ENCODE results near the gene ASB4. TPM values are rescaled to one million over a fixed set of nuclear protein-coding genes. Genes with fewer than 3 reads are reported as not detected.

ASB4 gene
- polyA plus RNA-seq, 2 donors = 0.01 to 0.02 TPM

DNA sequence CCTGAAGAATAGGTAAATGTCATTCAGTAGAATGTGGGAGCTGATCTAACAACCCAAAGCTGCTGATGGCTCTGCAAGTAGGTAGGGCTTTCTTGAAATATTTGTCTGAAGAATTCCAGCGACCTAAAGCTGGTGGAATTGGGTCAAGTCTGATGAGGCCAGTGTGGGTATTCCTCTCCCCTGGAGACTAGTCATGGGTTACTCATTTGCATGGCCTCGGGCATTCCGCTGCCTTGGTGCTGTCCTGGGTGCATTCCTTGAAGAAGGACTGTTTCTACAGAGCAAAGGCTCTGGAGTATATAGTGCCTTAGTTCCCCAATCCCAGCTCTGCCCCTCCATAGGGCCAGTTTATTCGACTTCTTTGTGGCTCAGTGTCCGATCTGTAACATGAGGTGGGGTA lies 91.4 kb downstream of the ASB4 start:
- H3K36me3 ChIP-seq (ENCODE audit: control insufficient read depth in 2 of 2, insufficient read depth in 2 of 2, low read length in 1 of 2) = no peaks in the 10 kb centered on the region
- H3K27ac ChIP-seq (ENCODE audit: low read depth in 2 of 2, low read length in 1 of 2) = no peak overlapping the region
- 70% methylated on average over 5 of the region's 5 CpGs for WGBS, 2 donors
- no peak overlapping the region for H3K4me3 ChIP-seq (ENCODE audit: low read depth in 1 of 2, low read length in 2 of 2)
- no peaks in the 10 kb centered on the region for H3K4me1 ChIP-seq (ENCODE audit: control insufficient read depth in 2 of 2, insufficient read depth in 2 of 2, low read length in 1 of 2)
- H3K9me3 ChIP-seq (ENCODE audit: control insufficient read depth in 2 of 2, insufficient read depth in 1 of 2, low read depth in 1 of 2, low read length in 1 of 2) = no peaks in the 10 kb centered on the region
- H3K27me3 ChIP-seq (ENCODE audit: control insufficient read depth in 1 of 2, insufficient read depth in 2 of 2, low read length in 2 of 2) = no peaks in the 10 kb centered on the region

DNA sequence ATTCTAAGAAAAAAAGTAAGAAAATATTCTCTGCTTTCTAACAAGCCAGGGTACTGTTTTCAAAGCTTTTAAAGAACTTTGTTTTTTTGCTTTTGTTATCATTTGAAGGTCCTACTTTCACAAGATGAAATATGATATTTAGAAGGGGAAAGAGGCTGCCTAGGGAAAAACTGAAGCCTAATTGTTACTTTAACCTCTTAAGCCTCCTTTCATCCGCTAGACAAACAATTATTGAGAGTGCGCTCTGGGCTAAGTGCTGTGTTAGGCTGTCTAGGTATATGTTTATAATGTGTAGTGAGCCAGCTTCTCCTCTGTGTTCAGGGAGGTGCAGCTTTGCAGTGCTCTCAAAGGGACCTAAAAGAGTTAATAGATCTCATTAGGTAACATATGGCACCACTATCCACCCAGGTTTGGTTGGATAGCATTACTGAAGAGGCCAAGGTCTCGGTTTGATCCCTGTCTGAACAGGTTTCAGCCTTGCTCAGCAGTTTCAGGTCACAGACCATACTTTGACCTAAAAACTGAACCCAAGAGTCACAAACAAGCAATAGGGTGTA lies 92.6 kb downstream of the ASB4 start:
- Histone ChIP-seq H3K27me3 (ENCODE audit: control insufficient read depth in 1 of 2, insufficient read depth in 2 of 2, low read length in 2 of 2) (no peaks in the 10 kb centered on the region), H3K4me1 (ENCODE audit: control insufficient read depth in 2 of 2, insufficient read depth in 2 of 2, low read length in 1 of 2) (no peaks in the 10 kb centered on the region), H3K27ac (ENCODE audit: low read depth in 2 of 2, low read length in 1 of 2) (no peak overlapping the region), H3K4me3 (ENCODE audit: low read depth in 1 of 2, low read length in 2 of 2) (no peak overlapping the region), H3K9me3 (ENCODE audit: control insufficient read depth in 2 of 2, insufficient read depth in 1 of 2, low read depth in 1 of 2, low read length in 1 of 2) (no peaks in the 10 kb centered on the region), H3K36me3 (ENCODE audit: control insufficient read depth in 2 of 2, insufficient read depth in 2 of 2, low read length in 1 of 2) (no peaks in the 10 kb centered on the region)
- WGBS, 2 donors = 47 to 48% methylated on average over 3 of the region's 3 CpGs

DNA sequence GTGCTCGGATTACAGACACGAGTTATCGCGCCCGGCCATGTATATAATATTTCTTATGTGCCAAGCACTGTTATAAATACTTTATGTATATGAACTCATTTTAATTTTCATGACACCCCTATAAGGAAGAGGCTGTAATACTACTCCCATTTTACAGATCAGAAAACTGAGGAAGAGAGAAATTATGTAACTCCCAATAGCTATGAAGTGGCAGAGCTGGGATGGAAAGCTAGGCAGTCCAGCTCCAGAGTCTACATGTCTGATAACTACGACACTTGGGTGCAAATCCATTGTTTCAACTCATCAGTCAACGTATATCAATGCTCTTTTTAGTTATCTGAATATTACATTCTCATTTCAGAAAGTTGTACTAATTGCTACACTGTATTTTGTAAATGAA lies 93.6 kb downstream of the ASB4 start:
- H3K27ac ChIP-seq (ENCODE audit: low read depth in 2 of 2, low read length in 1 of 2) = no peak overlapping the region
- WGBS, 2 donors = 90 to 94% methylated on average over 7 of the region's 7 CpGs
- H3K27me3 ChIP-seq (ENCODE audit: control insufficient read depth in 1 of 2, insufficient read depth in 2 of 2, low read length in 2 of 2) = no peaks in the 10 kb centered on the region
- no peaks in the 10 kb centered on the region for H3K4me1 ChIP-seq (ENCODE audit: control insufficient read depth in 2 of 2, insufficient read depth in 2 of 2, low read length in 1 of 2)
- H3K9me3 ChIP-seq (ENCODE audit: control insufficient read depth in 2 of 2, insufficient read depth in 1 of 2, low read depth in 1 of 2, low read length in 1 of 2) = no peaks in the 10 kb centered on the region
- H3K4me3 ChIP-seq (ENCODE audit: low read depth in 1 of 2, low read length in 2 of 2) = no peak overlapping the region
- H3K36me3 ChIP-seq (ENCODE audit: control insufficient read depth in 2 of 2, insufficient read depth in 2 of 2, low read length in 1 of 2) = no peaks in the 10 kb centered on the region

DNA sequence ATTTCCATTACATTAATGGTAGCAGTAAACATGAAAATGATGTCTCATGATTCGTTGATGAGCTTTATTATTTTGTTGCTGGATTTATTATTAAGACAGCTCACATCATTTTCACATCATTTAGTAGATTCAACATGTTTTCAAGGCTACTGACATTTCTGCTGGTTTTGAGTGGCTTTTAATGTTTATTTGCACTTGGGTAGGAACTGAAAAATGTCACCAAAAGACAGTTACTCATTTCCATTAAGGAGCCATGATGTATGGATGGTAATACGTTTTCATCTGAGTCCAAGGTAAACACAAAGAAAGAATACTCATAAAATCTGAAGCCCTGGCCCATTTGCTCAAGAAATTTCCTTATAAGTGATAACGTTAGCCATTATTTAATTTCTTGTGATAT lies 95.7 kb downstream of the ASB4 start:
- no peaks in the 10 kb centered on the region for H3K9me3 ChIP-seq (ENCODE audit: control insufficient read depth in 2 of 2, insufficient read depth in 1 of 2, low read depth in 1 of 2, low read length in 1 of 2)
- WGBS, 2 donors = 37 to 55% methylated on average over 3 of the region's 3 CpGs
- H3K36me3 ChIP-seq (ENCODE audit: control insufficient read depth in 2 of 2, insufficient read depth in 2 of 2, low read length in 1 of 2) = no peaks in the 10 kb centered on the region
- H3K27me3 ChIP-seq (ENCODE audit: control insufficient read depth in 1 of 2, insufficient read depth in 2 of 2, low read length in 2 of 2) = no peaks in the 10 kb centered on the region
- no peak overlapping the region for H3K27ac ChIP-seq (ENCODE audit: low read depth in 2 of 2, low read length in 1 of 2)
- H3K4me3 ChIP-seq (ENCODE audit: low read depth in 1 of 2, low read length in 2 of 2) = no peak overlapping the region
- no peaks in the 10 kb centered on the region for H3K4me1 ChIP-seq (ENCODE audit: control insufficient read depth in 2 of 2, insufficient read depth in 2 of 2, low read length in 1 of 2)

DNA sequence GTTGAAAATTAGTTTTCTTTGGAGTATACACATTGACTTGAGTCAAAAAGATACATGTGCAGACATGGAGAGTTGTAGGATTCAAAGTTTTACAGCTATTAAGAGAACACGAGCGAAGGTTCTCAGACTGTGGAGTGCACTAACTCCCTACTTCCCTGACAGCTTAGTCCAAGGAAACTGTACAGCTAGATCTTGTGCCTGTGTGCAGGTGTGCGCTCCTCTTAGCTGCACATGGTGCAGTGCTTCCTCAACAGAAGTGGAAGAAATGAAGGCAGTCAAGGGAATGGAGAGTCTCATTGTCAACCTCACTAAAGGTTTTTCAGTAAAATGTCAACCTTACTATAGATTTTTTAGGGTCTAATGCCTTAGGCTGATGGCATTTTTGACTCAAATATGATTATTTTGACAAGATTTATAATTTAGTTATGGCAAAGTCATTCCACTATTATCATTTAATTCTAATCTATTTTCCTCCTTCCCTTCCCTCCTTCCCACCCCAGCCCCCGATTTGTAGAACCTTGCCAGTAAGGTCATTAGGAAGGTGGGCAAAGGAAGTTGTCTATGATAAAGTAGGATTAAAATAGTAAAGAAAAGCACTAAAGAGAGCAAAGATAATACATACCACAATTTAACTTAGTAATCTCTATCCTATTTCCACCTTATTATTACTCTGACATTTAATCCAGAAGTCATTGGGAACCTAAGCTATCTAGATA lies 97.0 kb downstream of the ASB4 start:
- Histone ChIP-seq H3K9me3 (ENCODE audit: control insufficient read depth in 2 of 2, insufficient read depth in 1 of 2, low read depth in 1 of 2, low read length in 1 of 2) (no peaks in the 10 kb centered on the region), H3K36me3 (ENCODE audit: control insufficient read depth in 2 of 2, insufficient read depth in 2 of 2, low read length in 1 of 2) (no peaks in the 10 kb centered on the region), H3K27ac (ENCODE audit: low read depth in 2 of 2, low read length in 1 of 2) (no peak overlapping the region), H3K4me3 (ENCODE audit: low read depth in 1 of 2, low read length in 2 of 2) (no peak overlapping the region), H3K27me3 (ENCODE audit: control insufficient read depth in 1 of 2, insufficient read depth in 2 of 2, low read length in 2 of 2) (no peaks in the 10 kb centered on the region), H3K4me1 (ENCODE audit: control insufficient read depth in 2 of 2, insufficient read depth in 2 of 2, low read length in 1 of 2) (no peaks in the 10 kb centered on the region)
- 93 to 96% methylated on average over 4 of the region's 4 CpGs for WGBS, 2 donors

DNA sequence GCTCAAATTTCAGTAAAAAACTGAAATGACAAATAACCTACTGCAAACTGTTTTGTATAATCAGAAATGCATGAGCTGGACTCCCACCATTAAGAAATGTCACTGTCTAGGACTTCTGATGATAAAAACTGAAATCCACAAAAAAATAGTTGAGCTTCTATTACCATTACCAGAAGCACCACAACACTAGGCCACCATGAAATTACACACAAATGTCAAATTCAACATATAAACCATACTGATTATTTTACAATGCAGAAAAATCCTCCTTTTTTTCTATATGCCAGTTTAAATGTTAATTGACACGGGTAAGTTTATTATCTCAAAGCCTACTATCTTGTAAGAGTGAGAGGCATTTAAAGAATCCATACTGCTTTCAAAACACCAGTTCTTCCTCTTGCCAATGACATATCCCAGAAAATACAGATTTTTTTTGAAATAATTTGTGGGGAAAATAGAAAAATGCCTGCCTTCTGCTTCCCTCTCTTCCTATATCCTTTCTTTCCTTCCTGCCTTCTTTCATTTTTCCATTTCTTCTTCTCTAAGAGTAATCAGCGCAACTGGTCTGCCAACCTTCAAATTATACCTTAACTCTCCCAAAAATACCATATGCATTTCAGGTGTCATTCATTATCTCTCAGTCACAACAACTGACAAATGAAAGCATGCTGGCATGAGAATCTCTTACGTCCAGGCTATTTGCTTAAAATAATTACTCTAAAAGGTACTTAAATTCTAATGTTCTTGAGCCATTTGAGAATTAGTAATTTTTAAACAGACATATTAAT lies 98.3 kb downstream of the ASB4 start:
- no peaks in the 10 kb centered on the region for H3K9me3 ChIP-seq (ENCODE audit: control insufficient read depth in 2 of 2, insufficient read depth in 1 of 2, low read depth in 1 of 2, low read length in 1 of 2)
- WGBS, 2 donors = 57 to 73% methylated on average over 3 of the region's 3 CpGs
- peaks cover 0 to under 1% of the 10 kb centered on the region in 2 donors for H3K27me3 ChIP-seq (ENCODE audit: control insufficient read depth in 1 of 2, insufficient read depth in 2 of 2, low read length in 2 of 2)
- no peak overlapping the region for H3K4me3 ChIP-seq (ENCODE audit: low read depth in 1 of 2, low read length in 2 of 2)
- H3K4me1 ChIP-seq (ENCODE audit: control insufficient read depth in 2 of 2, insufficient read depth in 2 of 2, low read length in 1 of 2) = no peaks in the 10 kb centered on the region
- H3K27ac ChIP-seq (ENCODE audit: low read depth in 2 of 2, low read length in 1 of 2) = no peak overlapping the region
- no peaks in the 10 kb centered on the region for H3K36me3 ChIP-seq (ENCODE audit: control insufficient read depth in 2 of 2, insufficient read depth in 2 of 2, low read length in 1 of 2)

DNA sequence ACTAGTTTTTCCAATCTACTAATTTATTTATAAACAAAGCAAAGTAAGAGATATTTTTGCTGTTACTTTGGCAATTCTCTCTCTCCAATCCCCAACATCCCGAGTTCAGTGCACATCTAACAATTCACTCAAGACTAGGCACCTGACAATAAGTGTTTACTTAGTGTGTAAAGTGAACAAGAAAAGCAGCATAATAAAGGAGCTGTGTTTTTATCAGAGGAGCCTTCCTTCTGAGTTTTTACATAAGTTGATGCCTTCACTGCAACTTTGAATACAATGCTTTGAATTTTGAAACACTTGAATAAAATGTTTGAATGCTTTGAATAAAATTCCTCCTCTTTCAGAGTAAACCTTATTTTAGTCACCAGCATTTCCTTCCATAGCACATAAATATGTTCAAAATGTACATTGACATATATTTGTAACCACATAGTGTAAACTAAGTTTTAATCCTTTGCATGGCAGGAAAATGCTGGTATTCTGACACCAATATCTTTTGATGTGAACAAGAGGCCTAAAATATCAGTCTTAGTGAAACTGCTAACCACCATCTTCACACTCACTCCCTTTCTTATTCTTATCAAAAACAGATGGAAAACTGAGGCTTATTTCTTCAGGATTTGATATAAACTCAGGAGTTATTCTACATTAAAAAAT lies 99.2 kb downstream of the ASB4 start:
- Histone ChIP-seq H3K4me3 (ENCODE audit: low read depth in 1 of 2, low read length in 2 of 2) (no peak overlapping the region), H3K27me3 (ENCODE audit: control insufficient read depth in 1 of 2, insufficient read depth in 2 of 2, low read length in 2 of 2) (peaks cover 0 to 2% of the 10 kb centered on the region in 2 donors), H3K4me1 (ENCODE audit: control insufficient read depth in 2 of 2, insufficient read depth in 2 of 2, low read length in 1 of 2) (no peaks in the 10 kb centered on the region), H3K36me3 (ENCODE audit: control insufficient read depth in 2 of 2, insufficient read depth in 2 of 2, low read length in 1 of 2) (no peaks in the 10 kb centered on the region), H3K9me3 (ENCODE audit: control insufficient read depth in 2 of 2, insufficient read depth in 1 of 2, low read depth in 1 of 2, low read length in 1 of 2) (no peaks in the 10 kb centered on the region), H3K27ac (ENCODE audit: low read depth in 2 of 2, low read length in 1 of 2) (no peak overlapping the region)
- 49 to 69% methylated on average over 1 of the region's 1 CpG for WGBS, 2 donors

DNA sequence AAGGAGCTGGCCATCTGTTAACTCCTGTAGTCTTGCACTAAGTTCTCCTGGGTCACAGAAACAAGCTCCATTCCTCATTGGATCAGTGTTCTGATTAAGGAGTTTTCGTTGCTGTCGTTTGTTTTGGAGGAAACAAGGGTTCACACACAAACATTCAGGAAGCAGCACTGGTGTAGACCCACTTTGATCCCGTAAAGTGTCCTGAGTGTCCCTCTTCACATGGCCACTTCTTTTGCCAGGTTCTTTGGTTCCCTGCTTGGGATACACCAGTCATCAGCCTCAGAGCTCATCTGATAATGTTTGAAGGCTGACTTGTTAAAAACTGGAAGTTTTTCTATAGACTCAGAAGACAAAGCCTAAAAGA lies 99.7 kb downstream of the ASB4 start:
- Histone ChIP-seq H3K27ac (ENCODE audit: low read depth in 2 of 2, low read length in 1 of 2) (no peak overlapping the region), H3K9me3 (ENCODE audit: control insufficient read depth in 2 of 2, insufficient read depth in 1 of 2, low read depth in 1 of 2, low read length in 1 of 2) (no peaks in the 10 kb centered on the region), H3K4me3 (ENCODE audit: low read depth in 1 of 2, low read length in 2 of 2) (no peak overlapping the region), H3K36me3 (ENCODE audit: control insufficient read depth in 2 of 2, insufficient read depth in 2 of 2, low read length in 1 of 2) (no peaks in the 10 kb centered on the region), H3K4me1 (ENCODE audit: control insufficient read depth in 2 of 2, insufficient read depth in 2 of 2, low read length in 1 of 2) (no peaks in the 10 kb centered on the region), H3K27me3 (ENCODE audit: control insufficient read depth in 1 of 2, insufficient read depth in 2 of 2, low read length in 2 of 2) (peaks cover 0 to 2% of the 10 kb centered on the region in 2 donors)
- 79 to 82% methylated on average over 3 of the region's 3 CpGs for whole genome bisulfite sequencing, 2 donors

DNA sequence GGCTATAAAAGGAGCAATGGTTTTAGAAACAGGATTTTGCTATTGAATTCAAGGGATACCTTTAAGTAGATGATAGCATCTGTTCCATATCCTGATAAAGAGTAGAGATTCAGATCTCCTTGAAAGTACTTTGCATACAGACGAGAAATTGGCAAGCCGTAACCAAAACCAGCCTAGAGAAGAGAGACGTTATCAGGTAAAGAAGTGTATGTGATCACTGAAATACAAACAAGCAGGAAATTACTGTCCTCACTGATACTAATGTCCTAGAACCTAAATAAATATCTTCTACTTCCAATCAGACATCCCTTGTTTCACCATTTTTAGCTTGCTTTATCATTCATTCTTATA lies 101.2 kb downstream of the ASB4 start:
- H3K9me3 ChIP-seq (ENCODE audit: control insufficient read depth in 2 of 2, insufficient read depth in 1 of 2, low read depth in 1 of 2, low read length in 1 of 2) = no peaks in the 10 kb centered on the region
- WGBS, 2 donors = 81 to 82% methylated on average over 3 of the region's 3 CpGs
- H3K27ac ChIP-seq (ENCODE audit: low read depth in 2 of 2, low read length in 1 of 2) = no peak overlapping the region
- H3K36me3 ChIP-seq (ENCODE audit: control insufficient read depth in 2 of 2, insufficient read depth in 2 of 2, low read length in 1 of 2) = no peaks in the 10 kb centered on the region
- H3K27me3 ChIP-seq (ENCODE audit: control insufficient read depth in 1 of 2, insufficient read depth in 2 of 2, low read length in 2 of 2) = peaks cover 0 to 2% of the 10 kb centered on the region in 2 donors
- peaks cover 0 to 2% of the 10 kb centered on the region in 2 donors for H3K4me1 ChIP-seq (ENCODE audit: control insufficient read depth in 2 of 2, insufficient read depth in 2 of 2, low read length in 1 of 2)
- no peak overlapping the region for H3K4me3 ChIP-seq (ENCODE audit: low read depth in 1 of 2, low read length in 2 of 2)

Measured in esophagus (tissue), 2 donors.